HepG2 (cell line): ENCODE data around the gene SPP2. TPM values are rescaled to one million over a fixed set of nuclear protein-coding genes. Genes with fewer than 3 reads are reported as not detected.

Source experiments
- ATAC-seq: fragments of 200-7000 bp; cut with Tn5 transposase; 3 replicates; pipeline ENCODE4 v1.9.1; 2020; ENCODE audit warnings: mild to moderate bottlenecking, moderate library complexity
- BruUV-seq: library from RNA; stranded (reverse); fragments of 400-500 nt; replicated peaks from 2 replicates; lab custom pipeline; 2021; lab: Mats Ljungman, UMichigan
- CTCF ChIA-PET: fragments of 300-600 bp; formaldehyde crosslinking; extraction: SDS; loops from one replicate; lab custom pipeline; 2021; ENCODE audit warnings: low total read pairs, inconsistent platforms, low intra/inter-chr PET ratio; lab: Yijun Ruan, JAX
- POLR2A ChIA-PET: fragments of 350-600 bp; sonication (Branson Sonifier 250); formaldehyde crosslinking; loops from one replicate; lab custom pipeline; 2020; ENCODE audit warnings: antibody characterized with exemption, inconsistent platforms; lab: Yijun Ruan, JAX
- DNase-seq: peaks from one replicate; pipeline ENCODE4 v3.0.0-alpha.2; 2015; ENCODE audit warnings: low spot score
- FAIRE-seq: peaks from 3 replicates; lab custom pipeline; 2011; peaks lifted over from hg19 to GRCh38; lab: Jason Lieb, UNC
- H2AFZ ChIP-seq: one replicate; pipeline ENCODE4 v1.6.1; 2011; ENCODE audit warnings: low read length, inconsistent platforms
- H3K27ac ChIP-seq: fragments of 300-600 bp; 3 replicates; pipeline ENCODE4 v1.8.0; 2011; ENCODE audit warnings: mixed run types, mild to moderate bottlenecking, mixed read lengths, low read length, inconsistent platforms; ENCODE audit not compliant: insufficient read depth; ENCODE audit errors: extremely low read length
- H3K27me3 ChIP-seq, 2 experiments: fragments of 200-600 bp in 1 of 2; 2 replicates in 1 of 2; 3 replicates in 1 of 2; pipeline versions ENCODE4 v1.6.0 to v1.8.0; 2011; ENCODE audit warnings: low read length in 2 of 2, mild to moderate bottlenecking in 2 of 2, moderate library complexity in 2 of 2, inconsistent platforms in 1 of 2; ENCODE audit not compliant: insufficient read depth in 2 of 2, control insufficient read depth in 1 of 2
- H3K36me3 ChIP-seq, 2 experiments: fragments of 200-600 bp in 1 of 2; replicated peaks in 1 of 2; 2 replicates in 1 of 2; 3 replicates in 1 of 2; pipeline versions ENCODE4 v1.5.1 to v1.8.0; 2011; ENCODE audit warnings: low read length in 2 of 2, inconsistent platforms in 1 of 2; ENCODE audit not compliant: insufficient read depth in 2 of 2, control insufficient read depth in 1 of 2
- H3K4me1 ChIP-seq: 2 replicates; pipeline ENCODE4 v1.5.1; 2012; ENCODE audit warnings: low read length, inconsistent platforms; ENCODE audit not compliant: insufficient read depth
- H3K4me2 ChIP-seq: 2 replicates; pipeline ENCODE4 v1.6.0; 2011; ENCODE audit warnings: low read depth, low read length, inconsistent platforms
- H3K4me3 ChIP-seq, 3 experiments: fragments of 200-600 bp in 1 of 3; sonication (generic), shearing (Covaris generic) in 1 of 3; replicated peaks in 1 of 3; 2 replicates each; pipeline ENCODE4 v1.5.1; 2011 to 2016; ENCODE audit warnings: low read length in 3 of 3, inconsistent platforms in 2 of 3, low read depth in 2 of 3, mild to moderate bottlenecking in 2 of 3, control low read depth in 1 of 3, mixed read lengths in 1 of 3; ENCODE audit not compliant: insufficient read depth in 1 of 3
- H3K79me2 ChIP-seq: one replicate; pipeline ENCODE4 v1.6.1; 2011; ENCODE audit warnings: low read length, inconsistent platforms; ENCODE audit not compliant: insufficient read depth
- H3K9ac ChIP-seq: 2 replicates; pipeline ENCODE4 v1.6.0; 2011; ENCODE audit warnings: mild to moderate bottlenecking, low read depth, low read length, inconsistent platforms; ENCODE audit not compliant: insufficient read depth
- H3K9me3 ChIP-seq: 2 replicates; pipeline ENCODE4 v1.5.1; 2012; ENCODE audit warnings: mild to moderate bottlenecking, low read length
- H4K20me1 ChIP-seq: 2 replicates; pipeline ENCODE4 v1.6.0; 2011; ENCODE audit warnings: inconsistent platforms, mild to moderate bottlenecking, low read length, moderate library complexity; ENCODE audit not compliant: insufficient read depth
- AGO1 ChIP-seq: fragments of 200-400 bp; formaldehyde crosslinking; IDR thresholded peaks from 2 replicates; pipeline ENCODE4 v1.6.1; 2017; ENCODE audit warnings: mild to moderate bottlenecking, low read depth, low read length, moderate library complexity; ENCODE audit not compliant: poor library complexity, severe bottlenecking
- CENPT ChIP-seq: sonication (generic); formaldehyde crosslinking; IDR thresholded peaks from 2 replicates; pipeline ENCODE4 v1.8.0; 2022; ENCODE audit warnings: low read depth, mild to moderate bottlenecking, moderate library complexity, missing genetic modification reagents
- MLLT10 ChIP-seq: sonication (generic); formaldehyde crosslinking; IDR thresholded peaks from 2 replicates; pipeline ENCODE4 v1.4.0; 2020; ENCODE audit warnings: missing genetic modification reagents
- REL ChIP-seq: sonication (generic); formaldehyde crosslinking; conservative IDR thresholded peaks from 2 replicates; pipeline ENCODE4 v1.8.0; 2022; ENCODE audit warnings: mild to moderate bottlenecking, missing genetic modification reagents, moderate library complexity
- SCMH1 ChIP-seq: sonication (generic); formaldehyde crosslinking; IDR thresholded peaks from 2 replicates; pipeline ENCODE4 v1.9.0; 2021; ENCODE audit warnings: missing genetic modification reagents, mild to moderate bottlenecking, borderline replicate concordance
- SIN3B ChIP-seq: fragments of 150-350 bp; IDR thresholded peaks from 2 replicates; pipeline ENCODE4 v1.6.1; 2014; ENCODE audit warnings: low read length
- TAF15 ChIP-seq: fragments of 200-400 bp; formaldehyde crosslinking; IDR thresholded peaks from one replicate; pipeline ENCODE4 v1.6.1; 2018; ENCODE audit warnings: mild to moderate bottlenecking, low read depth, low read length; ENCODE audit not compliant: poor library complexity, severe bottlenecking
- ZBTB20 ChIP-seq: sonication (generic); formaldehyde crosslinking; IDR thresholded peaks from 2 replicates; pipeline ENCODE4 v1.8.1; 2023; ENCODE audit warnings: missing genetic modification reagents, low read depth, mild to moderate bottlenecking, borderline replicate concordance
- ZNF101 ChIP-seq: sonication (generic); formaldehyde crosslinking; IDR thresholded peaks from 2 replicates; pipeline ENCODE4 v1.4.0; 2020; ENCODE audit warnings: mild to moderate bottlenecking, low read depth, missing genetic modification reagents, borderline replicate concordance
- ZNF138 ChIP-seq: sonication (generic); formaldehyde crosslinking; IDR thresholded peaks from 2 replicates; pipeline ENCODE4 v1.5.0; 2020; ENCODE audit warnings: mild to moderate bottlenecking, low read depth, missing genetic modification reagents
- ZNF17 ChIP-seq: sonication (generic); formaldehyde crosslinking; IDR thresholded peaks from 2 replicates; pipeline ENCODE4 v1.5.0; 2020; ENCODE audit warnings: mild to moderate bottlenecking, missing genetic modification reagents
- ZNF782 ChIP-seq: sonication (generic); formaldehyde crosslinking; IDR thresholded peaks from 2 replicates; pipeline ENCODE4 v1.4.0; 2020; ENCODE audit warnings: missing genetic modification reagents, mild to moderate bottlenecking, borderline replicate concordance
- WGBS: methylation state at CpG from one replicate; pipeline ENCODE4 v1.1.6; 2017; ENCODE audit warnings: low lambda C conversion rate; 5-methylcytosine and 5-hydroxymethylcytosine counted together
- in situ Hi-C: cut with HindIII; loops from 2 replicates; pipeline ENCODE4 v1.10.0; 2017; ENCODE audit warnings: low pct_unique_long_range_greater_than_20kb; ENCODE audit not compliant: extremely low pct_ligation_motif_present
- intact Hi-C: fragments of 100-400 bp; cut with micrococcal nuclease; formaldehyde crosslinking; loops from one replicate; pipeline ENCODE4 v1.10.0; 2022; ENCODE audit not compliant: unreplicated experiment
- polyA plus RNA-seq, 8 experiments: library from polyadenylated mRNA; depleted of rRNA in 3 of 8; stranded (reverse) in 7 of 8; unstranded in 1 of 8; fragments of >200 nt; fragmentation: Illumina TruSeq in 4 of 8; extraction: Trizol in 4 of 8; gene quantifications; 2 replicates each; pipeline versions ENCODE4 v1.2.1 to v1.2.3, GENCODE V29; 2011 to 2016; ENCODE audit warnings: low read depth in 4 of 8, missing spikeins in 1 of 8, mixed read lengths in 1 of 8; ENCODE audit not compliant: insufficient read depth in 1 of 8
- total RNA-seq, 5 experiments: library from RNA; depleted of rRNA; stranded (reverse); fragments of >200 nt; fragmentation: Illumina TruSeq; extraction: Trizol; gene quantifications; 2 replicates each; pipeline ENCODE4 v1.2.3, GENCODE V29; 2016; ENCODE audit warnings: low read depth in 1 of 5
- TF ChIP-seq, protein P1 (sequence below): IDR thresholded peaks from 2 replicates; pipeline ENCODE4 v1.6.1; 2016; ENCODE audit warnings: missing compliant biosample characterization, missing genetic modification reagents, borderline replicate concordance

SPP2 gene
- total and polyA plus RNA-seq, 2 of the 13 experiments (the other 11 are each of a cell fraction or from before 2014, with no cell fraction given) = not detected

DNA sequence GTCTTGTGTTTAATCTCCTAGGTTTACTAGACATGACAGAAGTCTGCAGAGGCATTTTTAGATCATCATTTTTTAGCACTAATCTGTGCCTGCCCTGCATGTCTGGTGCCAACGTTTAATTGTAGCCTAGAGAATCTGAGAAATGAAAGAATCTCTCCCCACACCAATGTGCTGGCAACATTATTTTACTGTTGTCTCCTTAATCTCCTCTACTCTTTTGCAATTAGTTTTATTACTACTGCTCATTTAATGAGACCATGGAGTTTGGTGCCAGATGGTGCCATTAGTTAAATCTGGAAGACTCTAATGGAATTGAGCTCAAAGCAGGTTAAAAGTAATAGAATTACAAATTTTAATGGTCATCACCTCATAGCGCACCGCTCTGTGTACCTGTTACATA lies 4.0 kb upstream of the SPP2 start:
- POLR2A ChIA-PET = no interaction called here
- FAIRE-seq = no peak

GRCh38 chr2:234047361-234047760 lies 3.1 kb upstream of the SPP2 start:
- no peak overlapping the region for H3K4me2 ChIP-seq
- H3K27me3 ChIP-seq = no peaks in the 10 kb centered on the region
- FAIRE-seq (no peak), ATAC-seq (no peak), DNase-seq (no peak)
- H3K4me1 ChIP-seq = no peaks in the 10 kb centered on the region
- no peaks in the 10 kb centered on the region for H3K36me3 ChIP-seq
- H3K9ac ChIP-seq = no peak overlapping the region
- ChIA-PET POLR2A (no interaction called here), CTCF (no interaction called here)
- H3K79me2 ChIP-seq = no peaks in the 10 kb centered on the region
- H3K9me3 ChIP-seq = no peaks in the 10 kb centered on the region
- no TSS peak for BruUV-seq
- intact Hi-C loops = no loop called here
- TF ChIP-seq ZNF782 (no peak), SCMH1 (CRISPR knock-in tag) (no peak), AGO1 (no peak)
- no peak overlapping the region for H2AFZ ChIP-seq
- in situ Hi-C loops = no loop called here
- no peaks in the 10 kb centered on the region for H4K20me1 ChIP-seq
- no peak overlapping the region for H3K27ac ChIP-seq
- H3K4me3 ChIP-seq = no peak overlapping the region

More for the DNA sequence above, 4.0 kb upstream of the SPP2 start:
- no TSS peak for BruUV-seq
- in situ Hi-C loops = no loop called here
- ATAC-seq = no peak
- H3K27me3 ChIP-seq = no peaks in the 10 kb centered on the region
- no peak overlapping the region for H3K27ac ChIP-seq
- H3K4me1 ChIP-seq = no peaks in the 10 kb centered on the region
- no peaks in the 10 kb centered on the region for H3K9me3 ChIP-seq
- H3K36me3 ChIP-seq = no peaks in the 10 kb centered on the region
- H4K20me1 ChIP-seq = no peaks in the 10 kb centered on the region
- no peak overlapping the region for H2AFZ ChIP-seq
- no peak overlapping the region for H3K9ac ChIP-seq
- 22% methylated on average over 3 of the region's 3 CpGs for WGBS
- no peak overlapping the region for H3K4me3 ChIP-seq
- TF ChIP-seq REL = no peak
- TF ChIP-seq ZNF138 (CRISPR knock-in tag) = no peak
- TF ChIP-seq TAF15 = no peak
- no peak for TF ChIP-seq ZNF101 (CRISPR knock-in tag)
- TF ChIP-seq ZBTB20 = no peak
- TF ChIP-seq CENPT (CRISPR knock-in tag) = no peak
- no peak for TF ChIP-seq MLLT10 (CRISPR knock-in tag)
- TF ChIP-seq SIN3B = no peak
- TF ChIP-seq, protein P1, sequence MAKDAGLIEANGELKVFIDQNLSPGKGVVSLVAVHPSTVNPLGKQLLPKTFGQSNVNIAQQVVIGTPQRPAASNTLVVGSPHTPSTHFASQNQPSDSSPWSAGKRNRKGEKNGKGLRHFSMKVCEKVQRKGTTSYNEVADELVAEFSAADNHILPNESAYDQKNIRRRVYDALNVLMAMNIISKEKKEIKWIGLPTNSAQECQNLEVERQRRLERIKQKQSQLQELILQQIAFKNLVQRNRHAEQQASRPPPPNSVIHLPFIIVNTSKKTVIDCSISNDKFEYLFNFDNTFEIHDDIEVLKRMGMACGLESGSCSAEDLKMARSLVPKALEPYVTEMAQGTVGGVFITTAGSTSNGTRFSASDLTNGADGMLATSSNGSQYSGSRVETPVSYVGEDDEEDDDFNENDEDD (CRISPR knock-in tag) = no peak
- TF ChIP-seq ZNF17 (CRISPR knock-in tag) = no peak
- intact Hi-C loops = no loop called here
- no peaks in the 10 kb centered on the region for H3K79me2 ChIP-seq
- no peak for DNase-seq
- CTCF ChIA-PET = no interaction called here
- no peak overlapping the region for H3K4me2 ChIP-seq
